Breast epithelium (tissue), 4 donors: ENCODE measurements around the gene CD4. TPM values are rescaled to one million over a fixed set of nuclear protein-coding genes. Genes with fewer than 3 reads are reported as not detected.

Experiments
- DNase-seq, 2 donors: peaks; one replicate each; pipeline ENCODE4 v3.0.0-alpha.2; 2019; ENCODE audit warnings: low spot score in 2 of 2
- H3K27ac ChIP-seq, 2 donors: fragments of 200-600 bp; sonication (generic) in 1 of 2; one replicate each; pipeline ENCODE4 v1.5.1; 2016 to 2019; ENCODE audit warnings: mild to moderate bottlenecking in 1 of 2
- H3K27me3 ChIP-seq, 2 donors: fragments of 200-600 bp; sonication (generic) in 1 of 2; one replicate each; pipeline versions ENCODE4 v1.5.1 to v1.6.0; 2017 to 2019; ENCODE audit warnings: control low read depth in 1 of 2, mild to moderate bottlenecking in 1 of 2
- H3K36me3 ChIP-seq: fragments of 200-600 bp; one replicate; pipeline ENCODE4 v1.5.1; 2019
- H3K4me1 ChIP-seq, 2 donors: fragments of 200-600 bp; sonication (generic); one replicate each; pipeline ENCODE4 v1.5.1; 2016 to 2019; ENCODE audit warnings: control low read depth in 1 of 2
- H3K4me3 ChIP-seq, 3 donors: fragments of 200-600 bp; sonication (generic); 1 replicate in 2 of 3; 2 replicates in 1 of 3; pipeline ENCODE4 v1.5.1; 2016 to 2019; ENCODE audit warnings: mild to moderate bottlenecking in 3 of 3, moderate library complexity in 2 of 3
- H3K9me3 ChIP-seq, 2 donors: fragments of 200-600 bp; sonication (generic) in 1 of 2; one replicate each; pipeline ENCODE4 v1.5.1; 2016 to 2019; ENCODE audit warnings: control low read depth in 1 of 2
- CTCF ChIP-seq, 3 donors: fragments of 450-650 bp; IDR thresholded peaks; one replicate each; pipeline ENCODE4 v1.5.1; 2016 to 2017; ENCODE audit warnings: antibody characterized with exemption in 3 of 3, mild to moderate bottlenecking in 3 of 3, moderate library complexity in 3 of 3
- POLR2A ChIP-seq: fragments of 450-650 bp; IDR thresholded peaks from one replicate; pipeline ENCODE4 v1.6.1; 2016; ENCODE audit warnings: antibody characterized with exemption, mild to moderate bottlenecking, moderate library complexity
- POLR2AphosphoS5 ChIP-seq, 3 donors: sonication (generic); formaldehyde crosslinking; IDR thresholded peaks; one replicate each; pipeline ENCODE4 v1.6.1; 2017; ENCODE audit warnings: antibody characterized with exemption in 3 of 3
- intact Hi-C: fragments of 100-400 bp; cut with DNase I; formaldehyde crosslinking; loops from one replicate; pipeline ENCODE4 v1.15.1; 2023; ENCODE audit warnings: low total_unique reads
- total RNA-seq, 3 donors: library from RNA; depleted of rRNA; stranded (reverse); fragments of >200 nt; gene quantifications; one replicate each; pipeline ENCODE4 v1.1.0, GENCODE V29; 2016

Gene CD4
- total RNA-seq, 3 donors from 2014 or later: 5.9 to 29.0 (median 11.0) TPM

- Histone ChIP-seq H3K9me3 (no peaks in the 10 kb centered on the region), H3K36me3 (no peaks in the 10 kb centered on the region), H3K27me3 (no peaks in the 10 kb centered on the region), H3K4me3 (peak within 1 kb of the TSS; percentile 74 to 80 (median 75)), H3K4me1 (peaks cover 4 to 6% of the 10 kb centered on the region in 2 donors), H3K27ac (peak within 1 kb of the TSS; percentile 93 to 94)
- TF ChIP-seq POLR2A (peak; percentile 24), CTCF (IDR thresholded peaks at IDR 0.05) (no peak), POLR2AphosphoS5 (IDR thresholded peaks at IDR 0.05) (peak; percentile 82 to 87 (median 85))
- DNase-seq: peak; percentile 92 to 97
- intact Hi-C loops: no loop called here
These were observed 62.0 kb downstream of the CD4 start, which contains the start of gene CDCA3 for GRCh38 chr12:6851153-6851920. CDCA3 (minus strand) TSS chr12:6851286; CDS start chr12:6850952, 334 bp downstream.

- TF ChIP-seq POLR2A (no peak), POLR2AphosphoS5 (IDR thresholded peaks at IDR 0.05) (peak; percentile 85 to 90 (median 90))
- Histone ChIP-seq H3K9me3 (no peaks in the 10 kb centered on the region), H3K4me3 (peak within 1 kb of the TSS; percentile 74 to 80 (median 75)), H3K4me1 (peaks cover 4 to 6% of the 10 kb centered on the region in 2 donors), H3K36me3 (no peaks in the 10 kb centered on the region), H3K27me3 (no peaks in the 10 kb centered on the region), H3K27ac (peak within 1 kb of the TSS; percentile 93 to 94)
- intact Hi-C loops: no loop called here
- peak; percentile 98 to 99 for DNase-seq
These were observed 62.8 kb downstream of the CD4 start, which contains the start of gene USP5 for GRCh38 chr12:6851921-6852650. USP5 (plus strand) TSS chr12:6852150; CDS start chr12:6852180, 30 bp downstream.

- TF ChIP-seq CTCF (IDR thresholded peaks at IDR 0.05) (no peak), POLR2A (no peak), POLR2AphosphoS5 (IDR thresholded peaks at IDR 0.05) (no peak)
These were observed 63.5 kb downstream of the CD4 start for GRCh38 chr12:6852651-6853354.

GRCh38 chr12:6853626-6854025 lies 64.3 kb downstream of the CD4 start:
- Histone ChIP-seq H3K27ac (peak overlapping the region in 1 of 2 donors; percentile 64), H3K4me3 (no peak overlapping the region)
- intact Hi-C loops: no loop called here

More at GRCh38 chr12:6852651-6853354, 63.5 kb downstream of the CD4 start:
- Histone ChIP-seq H3K27me3 (no peaks in the 10 kb centered on the region), H3K9me3 (no peaks in the 10 kb centered on the region), H3K4me3 (peak overlapping the region; percentile 74 to 80 (median 75)), H3K27ac (peak overlapping the region; percentile 64 to 94), H3K4me1 (peaks cover 4 to 6% of the 10 kb centered on the region in 2 donors), H3K36me3 (no peaks in the 10 kb centered on the region)
- intact Hi-C loops: no loop called here
- no peak for DNase-seq

More at GRCh38 chr12:6853626-6854025, 64.3 kb downstream of the CD4 start:
- no peaks in the 10 kb centered on the region for H3K27me3 ChIP-seq
- H3K4me1 ChIP-seq: peaks cover 4 to 6% of the 10 kb centered on the region in 2 donors
- TF ChIP-seq POLR2A (no peak), POLR2AphosphoS5 (IDR thresholded peaks at IDR 0.05) (no peak), CTCF (IDR thresholded peaks at IDR 0.05) (no peak)
- H3K9me3 ChIP-seq: no peaks in the 10 kb centered on the region
- no peak for DNase-seq
- H3K36me3 ChIP-seq: no peaks in the 10 kb centered on the region
